Astrocyte (in vitro differentiated cells and primary cell): ENCODE results near the gene TTC34.

Source experiments
- EZH2 ChIP-seq: IDR thresholded peaks from 2 replicates; pipeline ENCODE4 v1.6.1; 2012; ENCODE audit warnings: mild to moderate bottlenecking, low read length, inconsistent platforms; ENCODE audit not compliant: insufficient read depth
- TF ChIP-seq, protein P1 (sequence below): IDR thresholded peaks from 2 replicates; pipeline ENCODE4 v1.5.1; 2011; ENCODE audit warnings: low read depth, mild to moderate bottlenecking, inconsistent platforms, low read length, moderate library complexity; ENCODE audit not compliant: insufficient read depth

DNA sequence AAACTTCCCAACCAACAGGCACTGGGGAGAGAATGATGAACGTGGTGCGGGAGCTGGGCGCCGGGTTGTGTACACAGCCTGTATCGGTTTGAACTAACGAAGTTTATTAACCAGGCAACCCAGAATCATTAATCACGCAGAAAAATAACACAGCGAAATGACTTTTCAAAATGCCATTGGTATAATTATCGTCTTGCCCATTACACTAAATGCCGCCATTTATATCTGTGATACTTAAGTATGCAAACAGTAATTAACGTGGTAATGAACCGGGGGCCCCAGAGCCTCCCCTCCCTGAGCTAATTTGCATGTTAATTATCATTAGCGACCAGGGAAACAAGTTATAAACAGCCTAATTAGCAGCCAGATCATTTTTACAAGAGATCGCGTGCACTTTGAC, 5.1 kb upstream of the TTC34 start:
- TF ChIP-seq, protein P1, sequence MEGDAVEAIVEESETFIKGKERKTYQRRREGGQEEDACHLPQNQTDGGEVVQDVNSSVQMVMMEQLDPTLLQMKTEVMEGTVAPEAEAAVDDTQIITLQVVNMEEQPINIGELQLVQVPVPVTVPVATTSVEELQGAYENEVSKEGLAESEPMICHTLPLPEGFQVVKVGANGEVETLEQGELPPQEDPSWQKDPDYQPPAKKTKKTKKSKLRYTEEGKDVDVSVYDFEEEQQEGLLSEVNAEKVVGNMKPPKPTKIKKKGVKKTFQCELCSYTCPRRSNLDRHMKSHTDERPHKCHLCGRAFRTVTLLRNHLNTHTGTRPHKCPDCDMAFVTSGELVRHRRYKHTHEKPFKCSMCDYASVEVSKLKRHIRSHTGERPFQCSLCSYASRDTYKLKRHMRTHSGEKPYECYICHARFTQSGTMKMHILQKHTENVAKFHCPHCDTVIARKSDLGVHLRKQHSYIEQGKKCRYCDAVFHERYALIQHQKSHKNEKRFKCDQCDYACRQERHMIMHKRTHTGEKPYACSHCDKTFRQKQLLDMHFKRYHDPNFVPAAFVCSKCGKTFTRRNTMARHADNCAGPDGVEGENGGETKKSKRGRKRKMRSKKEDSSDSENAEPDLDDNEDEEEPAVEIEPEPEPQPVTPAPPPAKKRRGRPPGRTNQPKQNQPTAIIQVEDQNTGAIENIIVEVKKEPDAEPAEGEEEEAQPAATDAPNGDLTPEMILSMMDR: no peak
- no peak for TF ChIP-seq EZH2
